Hematopoietic multipotent progenitor cell treated with erythropoietin and hydrocortisone succinate and interleukin-3 and kit ligand, for 17 days (in vitro differentiated cells): ENCODE data around the gene LBX1.

Experiments used
- DNase-seq: peaks from one replicate; pipeline ENCODE4 v3.0.0-alpha.2; 2015; ENCODE audit warnings: low spot score

The LBX1 gene

GRCh38 chr10:101241840-101242707 is 12.8 kb upstream of the LBX1 start:
- no peak for DNase-seq

- no peak for DNase-seq
Observed at GRCh38 chr10:101238732-101239105, 9.5 kb upstream of the LBX1 start.

- DNase-seq = no peak
Observed at GRCh38 chr10:101237982-101238731, 8.9 kb upstream of the LBX1 start.

- no peak for DNase-seq
Observed at GRCh38 chr10:101237081-101237981, 8.1 kb upstream of the LBX1 start.

- DNase-seq = no peak
Observed at GRCh38 chr10:101236376-101237080, 7.3 kb upstream of the LBX1 start.

- DNase-seq = no peak
Observed at GRCh38 chr10:101235766-101236165, 6.5 kb upstream of the LBX1 start.

GRCh38 chr10:101234333-101234732 is 5.1 kb upstream of the LBX1 start:
- no peak for DNase-seq

- DNase-seq = no peak
Observed at GRCh38 chr10:101233863-101234262, 4.6 kb upstream of the LBX1 start.

GRCh38 chr10:101233443-101233842 is 4.2 kb upstream of the LBX1 start:
- DNase-seq = no peak

GRCh38 chr10:101231912-101232689 is 2.8 kb upstream of the LBX1 start:
- DNase-seq = no peak

GRCh38 chr10:101231092-101231491 is 1.8 kb upstream of the LBX1 start:
- DNase-seq = no peak

GRCh38 chr10:101230183-101230917 is 1.1 kb upstream of the LBX1 start:
- DNase-seq = no peak

GRCh38 chr10:101228966-101229265 is 347 bp downstream of the LBX1 start:
- no peak for DNase-seq

- no peak for DNase-seq
Observed at GRCh38 chr10:101228153-101228965, 904 bp downstream of the LBX1 start.

- DNase-seq = no peak
Observed at GRCh38 chr10:101227429-101228152, 1.7 kb downstream of the LBX1 start.

- no peak for DNase-seq
Observed at GRCh38 chr10:101226491-101227428, 2.5 kb downstream of the LBX1 start.

- no peak for DNase-seq
Observed at GRCh38 chr10:101225846-101226421, 3.3 kb downstream of the LBX1 start.
